ENCODE measurements around the gene GCSH.

The GCSH gene

DNA sequence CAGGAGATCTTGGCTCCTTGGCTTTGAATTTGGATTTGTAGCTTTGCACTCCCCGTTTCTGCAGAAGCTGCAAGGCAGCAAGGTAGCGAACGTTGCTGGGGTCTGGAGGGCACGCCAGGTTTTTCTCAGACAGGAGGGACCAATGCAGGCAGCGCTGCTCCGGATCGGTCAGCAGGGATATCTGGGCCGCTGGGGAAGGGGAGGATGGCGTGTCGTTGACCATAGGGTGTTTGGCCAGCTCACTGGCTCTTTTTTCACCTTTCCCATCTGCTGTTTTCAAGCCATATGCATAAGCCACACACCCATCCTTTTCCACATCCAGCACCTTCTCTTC lies 34.9 kb downstream of the GCSH start:
- in situ Hi-C loops (cut with HindIII; ENCODE audit: low sequenced_read_pairs), result no loop called here

GRCh38 chr16:81060576-81061306 lies 35.5 kb downstream of the GCSH start:
- in situ Hi-C loops (cut with HindIII; ENCODE audit: low sequenced_read_pairs), result no loop called here

- in situ Hi-C loops (cut with HindIII; ENCODE audit: low sequenced_read_pairs), result no loop called here
Observed at GRCh38 chr16:81053761-81054160, 42.4 kb downstream of the GCSH start.

- in situ Hi-C loops (cut with HindIII; ENCODE audit: low sequenced_read_pairs), result no loop called here
Observed at GRCh38 chr16:81042821-81043220, 53.4 kb downstream of the GCSH start.

GRCh38 chr16:81041696-81042095 lies 54.5 kb downstream of the GCSH start:
- in situ Hi-C loops (cut with HindIII; ENCODE audit: low sequenced_read_pairs), result no loop called here

GRCh38 chr16:81040842-81041241 lies 55.4 kb downstream of the GCSH start:
- in situ Hi-C loops (cut with HindIII; ENCODE audit: low sequenced_read_pairs), result no loop called here

DNA sequence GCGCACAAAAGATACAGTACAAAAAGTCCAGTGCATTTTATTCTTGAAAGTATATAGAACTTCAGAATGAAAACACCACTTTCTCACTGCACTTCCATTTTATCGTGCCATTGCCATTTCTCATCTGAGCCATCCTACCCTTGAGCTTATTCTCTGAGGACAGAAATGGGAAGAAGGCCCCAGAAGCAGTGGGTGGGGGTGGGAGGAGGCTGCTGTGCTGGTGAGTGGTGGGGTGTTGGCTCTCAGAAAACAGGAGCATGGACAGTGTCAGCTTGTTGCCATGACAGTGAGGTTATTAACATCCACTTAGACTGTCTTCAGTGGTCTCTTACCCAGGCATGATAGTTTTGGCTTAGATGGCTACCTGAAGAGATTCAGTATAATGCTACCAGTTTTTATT lies 56.1 kb downstream of the GCSH start:
- in situ Hi-C loops (cut with HindIII; ENCODE audit: low sequenced_read_pairs), result no loop called here

DNA sequence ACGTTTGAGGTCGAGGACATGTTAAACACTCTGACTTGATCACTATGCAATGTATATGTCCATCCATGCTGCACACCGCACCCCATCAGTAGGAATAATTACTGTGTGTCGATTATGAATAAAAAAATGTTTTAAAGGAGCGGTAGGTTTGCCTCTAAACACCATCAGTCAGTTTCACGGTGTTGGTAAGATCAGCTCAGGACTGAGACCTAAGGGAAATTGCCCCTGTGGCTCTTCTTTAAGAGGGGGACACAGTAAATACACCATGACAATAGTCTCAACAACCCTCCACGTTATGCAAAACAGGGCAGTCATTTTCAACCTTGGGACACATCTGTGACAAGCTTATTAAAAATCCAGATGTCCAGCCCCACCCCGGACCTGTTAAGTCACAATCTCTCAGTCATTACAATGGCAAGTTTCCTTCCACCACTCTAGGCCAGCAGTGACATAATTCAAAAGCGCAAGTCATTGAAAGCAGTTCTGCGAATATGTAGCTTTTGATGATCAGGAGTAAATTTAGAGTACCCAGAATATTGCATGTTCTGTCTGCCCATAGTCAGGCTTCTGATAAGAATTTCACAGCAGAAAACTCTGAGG lies 59.3 kb downstream of the GCSH start:
- in situ Hi-C loops (cut with HindIII; ENCODE audit: low sequenced_read_pairs), result no loop called here

- in situ Hi-C loops (cut with HindIII; ENCODE audit: low sequenced_read_pairs), result no loop called here
Observed at GRCh38 chr16:81035975-81036750, 60.0 kb downstream of the GCSH start.

DNA sequence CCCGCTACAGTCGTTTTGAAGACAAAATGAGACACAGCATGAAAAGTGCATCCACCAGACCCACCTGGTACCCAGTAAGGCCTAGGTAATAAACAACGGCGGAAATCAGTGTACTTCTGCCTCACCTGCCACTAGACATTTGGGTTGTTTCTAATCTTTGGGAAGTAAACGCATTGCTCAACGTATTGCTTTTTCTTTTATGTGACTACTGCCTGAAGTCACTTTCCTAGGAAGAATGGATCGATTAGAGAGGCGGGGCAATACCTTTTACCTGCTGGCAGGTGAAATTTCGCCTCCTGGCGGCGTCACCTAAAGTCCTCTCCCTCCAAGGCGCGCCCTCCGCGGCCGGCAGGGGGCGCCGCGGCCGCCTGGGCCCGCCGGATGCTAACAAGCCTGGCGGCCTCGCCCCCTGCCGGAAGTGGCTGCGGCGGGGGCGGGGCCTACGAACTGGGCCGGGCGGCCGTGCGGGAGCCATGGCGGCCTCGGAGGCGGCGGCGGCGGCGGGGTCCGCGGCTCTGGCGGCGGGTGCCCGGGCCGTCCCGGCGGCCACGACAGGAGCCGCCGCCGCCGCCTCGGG lies 60.7 kb downstream of the GCSH start, which contains the start of gene ATMIN:
Gene ATMIN (plus strand): TSS at position 445 of the 577 bp plus-strand sequence. CDS start 29 bp downstream, at position 474.
- in situ Hi-C loops (cut with HindIII; ENCODE audit: low sequenced_read_pairs), result no loop called here
